ENCODE data around the gene SNURF. TPM values are rescaled to one million over a fixed set of nuclear protein-coding genes. Genes with fewer than 3 reads are reported as not detected.
"Not testable (repeated sequence)": the region's sequence is repeated elsewhere in the genome, so short reads cannot be mapped to it uniquely, and the experiment has no call there.

Gene SNURF
- polyA plus RNA-seq, 3 donors, result 1.4 to 3.5 (median 2.8) TPM

DNA sequence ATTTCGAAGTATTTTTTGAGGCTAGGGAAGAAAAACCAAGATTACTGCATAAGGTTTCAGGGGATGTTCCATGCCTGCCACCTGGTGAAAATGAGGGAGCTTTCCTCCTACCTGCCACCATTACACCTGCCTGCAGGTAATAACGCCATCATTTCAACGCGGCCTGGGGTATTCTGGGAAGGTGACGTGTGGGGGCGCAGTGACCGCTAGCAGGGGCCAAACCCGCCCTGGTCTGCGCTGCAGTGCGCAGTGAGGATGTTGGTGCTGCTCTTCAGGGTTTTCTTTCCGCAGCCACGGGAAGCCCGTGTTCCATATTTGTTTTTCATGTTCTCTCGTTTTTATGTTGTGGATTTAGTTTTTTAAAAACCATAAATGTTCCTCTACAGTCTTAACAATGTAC lies 37.4 kb upstream of the SNURF start:
- Histone ChIP-seq H4K20me1 (ENCODE audit: insufficient read depth, low read length) (no peaks in the 10 kb centered on the region), H3K27me3 (ENCODE audit: control insufficient read depth in 2 of 2, insufficient read depth in 2 of 2, low read length in 2 of 2) (no peaks in the 10 kb centered on the region), H3K79me2 (ENCODE audit: insufficient read depth, low read length) (no peaks in the 10 kb centered on the region), H3K4me1 (ENCODE audit: control insufficient read depth in 1 of 2, insufficient read depth in 2 of 2, low read length in 2 of 2) (no peaks in the 10 kb centered on the region), H3K9me3 (replicated peaks in 1 of 2; ENCODE audit: control insufficient read depth in 1 of 2, insufficient read depth in 1 of 2, low read length in 2 of 2) (peaks cover 32 to 41% of the 10 kb centered on the region in 2 donors), H3K4me3 (replicated peaks in 1 of 3; ENCODE audit: low read depth in 2 of 3, low read length in 3 of 3) (no peak overlapping the region), H3K27ac (ENCODE audit: low read depth in 1 of 2, low read length in 2 of 2) (no peak overlapping the region), H2AFZ (ENCODE audit: insufficient read depth, low read depth, low read length, poor library complexity, severe bottlenecking) (no peak overlapping the region), H3K9ac (ENCODE audit: insufficient read depth, low read length, poor library complexity, severe bottlenecking) (no peak overlapping the region), H3K36me3 (replicated peaks in 1 of 2; ENCODE audit: control insufficient read depth in 1 of 2, insufficient read depth in 2 of 2, low read length in 2 of 2) (no peaks in the 10 kb centered on the region), H3K4me2 (replicated peaks; ENCODE audit: extremely low read depth, low read length, poor library complexity, severe bottlenecking) (no peak overlapping the region)
- Mint-ChIP-seq H3K36me3 (no peaks in the 10 kb centered on the region), H3K27ac (no peak overlapping the region), H3K9me3 (peaks cover 21 to 48% (median 36%) of the 10 kb centered on the region in 7 donors), H3K4me1 (no peaks in the 10 kb centered on the region), H3K27me3 (ENCODE audit: low read depth in 3 of 3) (peaks cover 0 to 2% (median 1%) of the 10 kb centered on the region in 3 donors), H3K4me3 (no peak overlapping the region)
- no peak for DNase-seq
- intact Hi-C loops (cut with micrococcal nuclease), result no loop called here
- no peak for TF ChIP-seq CTCF (IDR thresholded peaks at IDR 0.05)
- 95% methylated on average over 8 of the region's 14 CpGs for WGBS (ENCODE audit: insufficient coverage)

DNA sequence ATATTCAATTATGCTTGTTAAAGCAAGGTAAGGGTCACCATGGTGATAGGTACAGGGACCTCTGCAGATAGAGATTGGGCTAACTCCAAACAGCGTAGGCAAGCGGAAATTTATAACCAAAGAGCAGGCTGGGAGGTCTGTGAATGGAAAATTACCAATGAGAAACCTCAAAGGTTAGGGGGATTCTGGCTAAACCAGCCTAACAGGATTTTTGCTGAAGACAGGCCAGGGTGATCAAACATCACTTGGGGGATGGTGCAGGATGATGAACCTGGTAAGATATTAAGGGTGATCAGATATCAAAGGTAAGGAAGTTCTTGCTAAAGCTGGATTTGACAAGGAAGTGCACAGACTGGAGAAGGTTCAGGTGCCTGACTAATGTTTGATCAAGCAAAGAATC lies 35.3 kb upstream of the SNURF start:
- intact Hi-C loops (cut with micrococcal nuclease), result no loop called here
- H3K4me3 ChIP-seq (replicated peaks in 1 of 3; ENCODE audit: low read depth in 2 of 3, low read length in 3 of 3), result no peak overlapping the region
- no peaks in the 10 kb centered on the region for H3K79me2 ChIP-seq (ENCODE audit: insufficient read depth, low read length)
- Mint-ChIP-seq H3K4me1 (no peaks in the 10 kb centered on the region), H3K36me3 (no peaks in the 10 kb centered on the region), H3K4me3 (no peak overlapping the region), H3K27me3 (ENCODE audit: low read depth in 3 of 3) (peaks cover 1 to 2% (median 1%) of the 10 kb centered on the region in 3 donors), H3K9me3 (peaks cover 19 to 38% (median 32%) of the 10 kb centered on the region in 7 donors), H3K27ac (no peak overlapping the region)
- H3K4me2 ChIP-seq (replicated peaks; ENCODE audit: extremely low read depth, low read length, poor library complexity, severe bottlenecking), result no peak overlapping the region
- H3K27ac ChIP-seq (ENCODE audit: low read depth in 1 of 2, low read length in 2 of 2), result no peak overlapping the region
- no peak for DNase-seq
- no peak for TF ChIP-seq CTCF (IDR thresholded peaks at IDR 0.05)
- no peaks in the 10 kb centered on the region for H3K36me3 ChIP-seq (replicated peaks in 1 of 2; ENCODE audit: control insufficient read depth in 1 of 2, insufficient read depth in 2 of 2, low read length in 2 of 2)
- WGBS (ENCODE audit: insufficient coverage), result 70% methylated on average over 2 of the region's 2 CpGs
- H4K20me1 ChIP-seq (ENCODE audit: insufficient read depth, low read length), result no peaks in the 10 kb centered on the region
- no peak overlapping the region for H2AFZ ChIP-seq (ENCODE audit: insufficient read depth, low read depth, low read length, poor library complexity, severe bottlenecking)
- H3K9me3 ChIP-seq (replicated peaks in 1 of 2; ENCODE audit: control insufficient read depth in 1 of 2, insufficient read depth in 1 of 2, low read length in 2 of 2), result peaks cover 22 to 25% of the 10 kb centered on the region in 2 donors
- no peak overlapping the region for H3K9ac ChIP-seq (ENCODE audit: insufficient read depth, low read length, poor library complexity, severe bottlenecking)
- no peaks in the 10 kb centered on the region for H3K27me3 ChIP-seq (ENCODE audit: control insufficient read depth in 2 of 2, insufficient read depth in 2 of 2, low read length in 2 of 2)
- no peaks in the 10 kb centered on the region for H3K4me1 ChIP-seq (ENCODE audit: control insufficient read depth in 1 of 2, insufficient read depth in 2 of 2, low read length in 2 of 2)

DNA sequence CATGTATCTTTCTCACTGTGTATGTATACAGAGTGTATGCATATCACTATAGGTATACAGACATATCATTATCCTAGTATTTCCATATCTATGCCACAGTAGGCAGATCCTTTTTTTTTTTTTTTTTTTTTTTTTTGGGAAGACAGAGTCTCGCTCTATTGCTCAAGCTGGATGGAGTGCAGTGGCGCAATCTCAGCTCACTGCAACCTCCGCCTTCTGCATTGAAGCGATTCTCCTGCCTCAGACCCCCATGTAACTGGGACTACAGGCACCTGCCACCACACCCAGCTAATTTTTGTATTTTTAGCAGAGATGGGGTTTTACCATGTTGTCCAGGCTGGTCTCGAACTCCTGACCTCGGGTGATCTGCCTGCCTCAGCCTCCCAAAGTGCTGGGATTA lies 32.0 kb upstream of the SNURF start:
- H3K36me3 ChIP-seq (replicated peaks in 1 of 2; ENCODE audit: control insufficient read depth in 1 of 2, insufficient read depth in 2 of 2, low read length in 2 of 2); H3K27me3 ChIP-seq (ENCODE audit: control insufficient read depth in 2 of 2, insufficient read depth in 2 of 2, low read length in 2 of 2); H3K79me2 ChIP-seq (ENCODE audit: insufficient read depth, low read length); H3K4me3 Mint-ChIP-seq; H3K4me3 ChIP-seq (replicated peaks in 1 of 3; ENCODE audit: low read depth in 2 of 3, low read length in 3 of 3); H3K4me1 Mint-ChIP-seq; H3K27me3 Mint-ChIP-seq (ENCODE audit: low read depth in 3 of 3); H2AFZ ChIP-seq (ENCODE audit: insufficient read depth, low read depth, low read length, poor library complexity, severe bottlenecking); H3K27ac Mint-ChIP-seq; DNase-seq; H3K4me1 ChIP-seq (ENCODE audit: control insufficient read depth in 1 of 2, insufficient read depth in 2 of 2, low read length in 2 of 2); H3K36me3 Mint-ChIP-seq; H4K20me1 ChIP-seq (ENCODE audit: insufficient read depth, low read length); H3K4me2 ChIP-seq (replicated peaks; ENCODE audit: extremely low read depth, low read length, poor library complexity, severe bottlenecking); H3K27ac ChIP-seq (ENCODE audit: low read depth in 1 of 2, low read length in 2 of 2); H3K9ac ChIP-seq (ENCODE audit: insufficient read depth, low read length, poor library complexity, severe bottlenecking): not testable (repeated sequence)
- H3K9me3 ChIP-seq (replicated peaks in 1 of 2; ENCODE audit: control insufficient read depth in 1 of 2, insufficient read depth in 1 of 2, low read length in 2 of 2), result peaks cover 20 to 27% of the 10 kb centered on the region in 2 donors
- whole genome bisulfite sequencing (ENCODE audit: insufficient coverage), result no CpG with 5 or more reads among the region's 6 CpGs
- peaks cover 10 to 29% (median 23%) of the 10 kb centered on the region in 7 donors for H3K9me3 Mint-ChIP-seq
- intact Hi-C loops (cut with micrococcal nuclease), result loop anchor here in 1 of 2 donors (10.0 kb wide), 2 partner anchors 58 to 62 kb away; no protein-coding TSS in a partner anchor
